PFSK-1 (cell line): ENCODE results near the gene MRPL9.

Source experiments
- FOXP2 ChIP-seq: optimal IDR thresholded peaks from 2 replicates; pipeline ENCODE3; 2011; ENCODE audit warnings: borderline replicate concordance, control low read depth, inconsistent platforms; ENCODE audit not compliant: insufficient read depth; ENCODE audit errors: extremely low read length, extremely low read depth
- POLR2AphosphoS5 ChIP-seq: IDR thresholded peaks from 2 replicates; pipeline ENCODE4 v1.6.1; 2012; ENCODE audit warnings: low read depth, mild to moderate bottlenecking, control low read depth, low read length, moderate library complexity
- SIN3A ChIP-seq: IDR thresholded peaks from 2 replicates; pipeline ENCODE4 v1.6.1; 2012; ENCODE audit warnings: mild to moderate bottlenecking, low read length, moderate library complexity, borderline replicate concordance; ENCODE audit not compliant: insufficient read depth
- TAF1 ChIP-seq: IDR thresholded peaks from 2 replicates; pipeline ENCODE4 v1.6.1; 2012; ENCODE audit warnings: low read length, control low read depth, borderline replicate concordance; ENCODE audit not compliant: insufficient read depth
- TF ChIP-seq, protein P1 (sequence below), 2 experiments: IDR thresholded peaks; 2 replicates each; pipeline versions ENCODE4 v1.6.1 to v1.8.0; 2011 to 2012; ENCODE audit warnings: low read depth in 2 of 2, low read length in 2 of 2, control low read depth in 1 of 2, inconsistent platforms in 1 of 2, mild to moderate bottlenecking in 1 of 2, moderate library complexity in 1 of 2; ENCODE audit not compliant: insufficient read depth in 1 of 2

The MRPL9 gene

DNA sequence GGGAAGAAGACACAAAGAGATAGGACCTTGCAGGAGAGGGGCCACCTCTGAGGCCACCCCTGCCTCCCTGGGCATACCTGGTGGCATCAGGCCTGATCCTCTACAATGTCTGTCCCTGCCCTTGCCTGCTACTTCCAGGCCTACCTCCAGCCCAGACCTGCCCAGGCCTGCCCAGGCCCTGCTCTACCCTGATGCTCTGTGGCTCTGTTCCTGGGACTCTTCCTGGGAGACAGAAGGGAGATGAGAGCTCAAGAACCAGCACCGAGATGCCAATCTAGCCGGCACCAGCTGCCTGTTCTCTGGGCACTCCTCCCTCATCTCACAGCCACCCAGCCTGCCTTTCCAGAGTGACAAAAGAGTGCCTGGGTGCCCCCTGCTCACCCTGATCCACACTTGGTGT is 49.4 kb downstream of the MRPL9 start:
- TF ChIP-seq TAF1 (no peak), SIN3A (no peak), POLR2AphosphoS5 (no peak), FOXP2 (no peak)
- TF ChIP-seq, protein P1, sequence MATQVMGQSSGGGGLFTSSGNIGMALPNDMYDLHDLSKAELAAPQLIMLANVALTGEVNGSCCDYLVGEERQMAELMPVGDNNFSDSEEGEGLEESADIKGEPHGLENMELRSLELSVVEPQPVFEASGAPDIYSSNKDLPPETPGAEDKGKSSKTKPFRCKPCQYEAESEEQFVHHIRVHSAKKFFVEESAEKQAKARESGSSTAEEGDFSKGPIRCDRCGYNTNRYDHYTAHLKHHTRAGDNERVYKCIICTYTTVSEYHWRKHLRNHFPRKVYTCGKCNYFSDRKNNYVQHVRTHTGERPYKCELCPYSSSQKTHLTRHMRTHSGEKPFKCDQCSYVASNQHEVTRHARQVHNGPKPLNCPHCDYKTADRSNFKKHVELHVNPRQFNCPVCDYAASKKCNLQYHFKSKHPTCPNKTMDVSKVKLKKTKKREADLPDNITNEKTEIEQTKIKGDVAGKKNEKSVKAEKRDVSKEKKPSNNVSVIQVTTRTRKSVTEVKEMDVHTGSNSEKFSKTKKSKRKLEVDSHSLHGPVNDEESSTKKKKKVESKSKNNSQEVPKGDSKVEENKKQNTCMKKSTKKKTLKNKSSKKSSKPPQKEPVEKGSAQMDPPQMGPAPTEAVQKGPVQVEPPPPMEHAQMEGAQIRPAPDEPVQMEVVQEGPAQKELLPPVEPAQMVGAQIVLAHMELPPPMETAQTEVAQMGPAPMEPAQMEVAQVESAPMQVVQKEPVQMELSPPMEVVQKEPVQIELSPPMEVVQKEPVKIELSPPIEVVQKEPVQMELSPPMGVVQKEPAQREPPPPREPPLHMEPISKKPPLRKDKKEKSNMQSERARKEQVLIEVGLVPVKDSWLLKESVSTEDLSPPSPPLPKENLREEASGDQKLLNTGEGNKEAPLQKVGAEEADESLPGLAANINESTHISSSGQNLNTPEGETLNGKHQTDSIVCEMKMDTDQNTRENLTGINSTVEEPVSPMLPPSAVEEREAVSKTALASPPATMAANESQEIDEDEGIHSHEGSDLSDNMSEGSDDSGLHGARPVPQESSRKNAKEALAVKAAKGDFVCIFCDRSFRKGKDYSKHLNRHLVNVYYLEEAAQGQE (IDR thresholded peaks at IDR 0.05; ENCODE audit: insufficient read depth in 1 of 2, low read depth in 2 of 2, low read length in 2 of 2), result no peak

DNA sequence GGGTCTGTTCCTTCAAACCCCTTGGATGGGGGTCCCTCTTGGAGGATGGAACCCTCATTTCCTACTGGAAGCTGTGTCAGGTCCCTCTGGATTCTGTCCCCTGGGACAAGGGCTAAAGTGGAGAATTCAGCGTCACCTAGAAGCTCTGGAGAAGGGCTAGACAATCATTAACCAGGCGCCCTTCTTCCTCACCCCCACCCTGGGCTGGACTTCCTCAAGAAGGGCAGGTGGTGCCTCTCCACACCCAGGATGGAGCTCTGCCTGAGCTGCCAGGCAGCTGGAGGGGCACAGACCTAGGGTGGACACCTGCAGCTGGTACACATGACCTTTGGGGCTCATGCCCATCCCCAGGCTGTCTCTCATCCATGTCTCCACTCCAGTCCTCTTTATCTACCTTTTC is 50.3 kb downstream of the MRPL9 start:
- TF ChIP-seq FOXP2 (no peak), TAF1 (no peak), POLR2AphosphoS5 (no peak)
- TF ChIP-seq, protein P1 (IDR thresholded peaks at IDR 0.05; ENCODE audit: insufficient read depth in 1 of 2, low read depth in 2 of 2, low read length in 2 of 2), result no peak

DNA sequence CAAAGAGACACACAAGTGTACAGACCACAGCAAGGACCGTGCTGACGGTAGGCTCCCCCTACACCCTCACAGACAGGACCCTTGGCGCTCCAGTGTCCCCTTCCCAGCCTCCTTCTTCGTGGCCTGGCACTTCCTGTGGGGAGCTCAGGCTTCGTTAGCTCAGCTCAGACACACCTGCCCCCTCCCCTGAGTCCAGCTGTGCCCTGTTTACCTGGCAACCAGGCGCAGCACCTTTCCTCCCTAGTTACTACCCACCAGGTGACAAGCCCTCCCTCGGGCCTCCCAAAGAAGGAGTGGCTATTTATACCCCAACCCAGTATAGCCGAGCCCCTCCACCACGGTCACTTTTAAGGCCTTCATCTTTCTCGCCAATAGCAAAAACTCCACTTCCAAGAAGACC is 51.3 kb downstream of the MRPL9 start:
- TF ChIP-seq FOXP2, result no peak
- TF ChIP-seq SIN3A, result no peak
- TF ChIP-seq POLR2AphosphoS5, result no peak
- no peak for TF ChIP-seq TAF1
- TF ChIP-seq, protein P1 (IDR thresholded peaks at IDR 0.05; ENCODE audit: insufficient read depth in 1 of 2, low read depth in 2 of 2, low read length in 2 of 2), result no peak

DNA sequence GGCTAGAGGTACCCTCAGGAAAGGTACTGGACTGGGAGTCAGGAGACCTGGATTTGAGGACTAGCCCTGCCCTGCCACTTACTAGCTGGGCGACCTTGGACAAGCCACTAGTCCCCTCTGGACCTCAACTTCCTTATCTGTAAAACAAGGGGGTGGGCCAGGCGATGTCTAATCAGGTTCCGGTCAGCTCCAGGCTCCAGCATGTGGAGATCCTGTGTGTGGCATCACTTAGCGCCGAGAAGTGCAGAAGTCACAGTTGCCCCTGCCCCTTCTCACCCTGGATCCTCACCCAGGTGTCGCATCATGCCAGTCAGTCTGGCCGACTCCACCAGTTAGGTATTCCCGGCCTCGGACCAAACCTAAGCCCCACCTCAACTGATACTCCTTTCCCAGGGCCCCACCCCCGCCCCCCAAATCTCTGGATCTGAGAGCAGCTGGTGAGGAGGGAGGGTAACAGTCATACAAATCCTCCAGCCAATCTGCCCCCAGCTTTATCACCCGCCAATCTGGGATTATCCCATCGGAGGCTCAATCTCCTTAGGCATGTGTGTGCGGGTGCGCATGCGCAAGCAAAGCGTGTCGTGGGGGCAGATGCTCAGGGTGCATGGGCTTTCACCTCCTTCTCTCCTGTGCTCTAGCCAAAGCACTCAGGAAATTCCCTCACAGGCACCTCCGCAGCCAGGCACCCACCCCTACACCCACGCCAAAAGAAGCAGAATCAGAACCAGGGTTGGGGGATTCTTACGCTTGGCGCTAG is 52.1 kb downstream of the MRPL9 start:
- no peak for TF ChIP-seq FOXP2
- TF ChIP-seq, protein P1 (IDR thresholded peaks at IDR 0.05; ENCODE audit: insufficient read depth in 1 of 2, low read depth in 2 of 2, low read length in 2 of 2), result no peak
- TF ChIP-seq SIN3A, result no peak
- TF ChIP-seq POLR2AphosphoS5, result no peak
- TF ChIP-seq TAF1, result no peak
